Liver (tissue), 3 donors: ENCODE measurements around the gene PPM1M.

Source experiments
- JUND ChIP-seq, 2 donors: IDR thresholded peaks; 2 replicates each; pipeline ENCODE4 v1.6.1; 2016; ENCODE audit warnings: antibody characterized with exemption in 2 of 2
- RAD21 ChIP-seq, 2 donors: IDR thresholded peaks; 2 replicates each; pipeline ENCODE4 v1.6.1; 2016; ENCODE audit warnings: antibody characterized with exemption in 2 of 2, mild to moderate bottlenecking in 2 of 2
- TAF1 ChIP-seq: conservative IDR thresholded peaks from 2 replicates; pipeline ENCODE4 v1.6.1; 2016; ENCODE audit warnings: antibody characterized with exemption, mild to moderate bottlenecking
- YY1 ChIP-seq: IDR thresholded peaks from 2 replicates; pipeline ENCODE4 v1.6.1; 2016; ENCODE audit warnings: antibody characterized with exemption, mild to moderate bottlenecking
- TF ChIP-seq, protein P1 (sequence below): fragments of 150-350 bp; IDR thresholded peaks from 2 replicates; pipeline ENCODE4 v1.5.1; 2017; ENCODE audit warnings: improper control_type of control experiment, low read depth, low read length; ENCODE audit not compliant: missing input control
- TF ChIP-seq, protein P2 (sequence below): IDR thresholded peaks from 2 replicates; pipeline ENCODE4 v1.6.1; 2016; ENCODE audit warnings: antibody characterized with exemption, mild to moderate bottlenecking
- TF ChIP-seq, protein P3 (sequence below): IDR thresholded peaks from 2 replicates; pipeline ENCODE4 v1.6.1; 2016; ENCODE audit warnings: antibody characterized with exemption
- donor health status: healthy.
- donor health status: healthy.

DNA sequence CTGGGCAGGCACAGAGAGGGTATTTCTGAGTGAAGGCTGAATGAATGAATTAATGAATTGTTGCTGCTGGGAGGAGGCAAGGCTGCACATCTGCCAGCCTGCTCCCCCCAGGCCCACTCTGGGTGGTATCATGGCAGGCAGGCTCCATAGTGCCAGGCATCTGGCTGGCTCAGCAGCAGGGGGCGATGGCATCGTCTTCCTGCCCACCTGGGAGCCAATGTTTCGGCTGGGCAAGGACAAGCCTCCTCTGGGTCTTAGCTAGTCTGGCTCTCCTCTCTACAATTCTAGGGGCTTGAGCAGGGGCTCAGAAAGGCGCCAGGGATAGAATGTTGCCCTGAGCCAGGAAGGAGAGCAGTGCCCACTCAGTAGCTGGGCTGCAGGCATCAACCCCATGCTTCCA is 18.4 kb upstream of the PPM1M start:
- TF ChIP-seq, protein P1, sequence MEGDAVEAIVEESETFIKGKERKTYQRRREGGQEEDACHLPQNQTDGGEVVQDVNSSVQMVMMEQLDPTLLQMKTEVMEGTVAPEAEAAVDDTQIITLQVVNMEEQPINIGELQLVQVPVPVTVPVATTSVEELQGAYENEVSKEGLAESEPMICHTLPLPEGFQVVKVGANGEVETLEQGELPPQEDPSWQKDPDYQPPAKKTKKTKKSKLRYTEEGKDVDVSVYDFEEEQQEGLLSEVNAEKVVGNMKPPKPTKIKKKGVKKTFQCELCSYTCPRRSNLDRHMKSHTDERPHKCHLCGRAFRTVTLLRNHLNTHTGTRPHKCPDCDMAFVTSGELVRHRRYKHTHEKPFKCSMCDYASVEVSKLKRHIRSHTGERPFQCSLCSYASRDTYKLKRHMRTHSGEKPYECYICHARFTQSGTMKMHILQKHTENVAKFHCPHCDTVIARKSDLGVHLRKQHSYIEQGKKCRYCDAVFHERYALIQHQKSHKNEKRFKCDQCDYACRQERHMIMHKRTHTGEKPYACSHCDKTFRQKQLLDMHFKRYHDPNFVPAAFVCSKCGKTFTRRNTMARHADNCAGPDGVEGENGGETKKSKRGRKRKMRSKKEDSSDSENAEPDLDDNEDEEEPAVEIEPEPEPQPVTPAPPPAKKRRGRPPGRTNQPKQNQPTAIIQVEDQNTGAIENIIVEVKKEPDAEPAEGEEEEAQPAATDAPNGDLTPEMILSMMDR: no peak
- TF ChIP-seq TAF1 (no peak), RAD21 (IDR thresholded peaks at IDR 0.05) (no peak), YY1 (no peak), JUND (IDR thresholded peaks at IDR 0.05) (no peak)
- TF ChIP-seq, protein P2, sequence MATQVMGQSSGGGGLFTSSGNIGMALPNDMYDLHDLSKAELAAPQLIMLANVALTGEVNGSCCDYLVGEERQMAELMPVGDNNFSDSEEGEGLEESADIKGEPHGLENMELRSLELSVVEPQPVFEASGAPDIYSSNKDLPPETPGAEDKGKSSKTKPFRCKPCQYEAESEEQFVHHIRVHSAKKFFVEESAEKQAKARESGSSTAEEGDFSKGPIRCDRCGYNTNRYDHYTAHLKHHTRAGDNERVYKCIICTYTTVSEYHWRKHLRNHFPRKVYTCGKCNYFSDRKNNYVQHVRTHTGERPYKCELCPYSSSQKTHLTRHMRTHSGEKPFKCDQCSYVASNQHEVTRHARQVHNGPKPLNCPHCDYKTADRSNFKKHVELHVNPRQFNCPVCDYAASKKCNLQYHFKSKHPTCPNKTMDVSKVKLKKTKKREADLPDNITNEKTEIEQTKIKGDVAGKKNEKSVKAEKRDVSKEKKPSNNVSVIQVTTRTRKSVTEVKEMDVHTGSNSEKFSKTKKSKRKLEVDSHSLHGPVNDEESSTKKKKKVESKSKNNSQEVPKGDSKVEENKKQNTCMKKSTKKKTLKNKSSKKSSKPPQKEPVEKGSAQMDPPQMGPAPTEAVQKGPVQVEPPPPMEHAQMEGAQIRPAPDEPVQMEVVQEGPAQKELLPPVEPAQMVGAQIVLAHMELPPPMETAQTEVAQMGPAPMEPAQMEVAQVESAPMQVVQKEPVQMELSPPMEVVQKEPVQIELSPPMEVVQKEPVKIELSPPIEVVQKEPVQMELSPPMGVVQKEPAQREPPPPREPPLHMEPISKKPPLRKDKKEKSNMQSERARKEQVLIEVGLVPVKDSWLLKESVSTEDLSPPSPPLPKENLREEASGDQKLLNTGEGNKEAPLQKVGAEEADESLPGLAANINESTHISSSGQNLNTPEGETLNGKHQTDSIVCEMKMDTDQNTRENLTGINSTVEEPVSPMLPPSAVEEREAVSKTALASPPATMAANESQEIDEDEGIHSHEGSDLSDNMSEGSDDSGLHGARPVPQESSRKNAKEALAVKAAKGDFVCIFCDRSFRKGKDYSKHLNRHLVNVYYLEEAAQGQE: no peak
- TF ChIP-seq, protein P3, sequence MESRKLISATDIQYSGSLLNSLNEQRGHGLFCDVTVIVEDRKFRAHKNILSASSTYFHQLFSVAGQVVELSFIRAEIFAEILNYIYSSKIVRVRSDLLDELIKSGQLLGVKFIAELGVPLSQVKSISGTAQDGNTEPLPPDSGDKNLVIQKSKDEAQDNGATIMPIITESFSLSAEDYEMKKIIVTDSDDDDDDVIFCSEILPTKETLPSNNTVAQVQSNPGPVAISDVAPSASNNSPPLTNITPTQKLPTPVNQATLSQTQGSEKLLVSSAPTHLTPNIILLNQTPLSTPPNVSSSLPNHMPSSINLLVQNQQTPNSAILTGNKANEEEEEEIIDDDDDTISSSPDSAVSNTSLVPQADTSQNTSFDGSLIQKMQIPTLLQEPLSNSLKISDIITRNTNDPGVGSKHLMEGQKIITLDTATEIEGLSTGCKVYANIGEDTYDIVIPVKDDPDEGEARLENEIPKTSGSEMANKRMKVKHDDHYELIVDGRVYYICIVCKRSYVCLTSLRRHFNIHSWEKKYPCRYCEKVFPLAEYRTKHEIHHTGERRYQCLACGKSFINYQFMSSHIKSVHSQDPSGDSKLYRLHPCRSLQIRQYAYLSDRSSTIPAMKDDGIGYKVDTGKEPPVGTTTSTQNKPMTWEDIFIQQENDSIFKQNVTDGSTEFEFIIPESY: no peak
